Fibroblast of lung (primary cell): ENCODE measurements around the gene SLC38A1. TPM values are rescaled to one million over a fixed set of nuclear protein-coding genes. Genes with fewer than 3 reads are reported as not detected.

ENCODE experiments used
- DNase-seq, 2 donors: peaks; one replicate each; pipeline versions ENCODE4 v3.0.0 to v3.0.0-alpha.2; 2010; ENCODE audit warnings: low read depth in 2 of 2
- H2AFZ ChIP-seq: 2 replicates; pipeline ENCODE4 v1.5.1; 2012; ENCODE audit warnings: low read length, control low read depth, inconsistent platforms
- H3K27ac ChIP-seq: 2 replicates; pipeline ENCODE4 v1.5.1; 2011; ENCODE audit warnings: low read length, control low read depth; ENCODE audit not compliant: insufficient read depth
- H3K27me3 ChIP-seq: 2 replicates; pipeline ENCODE4 v1.5.1; 2011; ENCODE audit warnings: mild to moderate bottlenecking, low read length; ENCODE audit not compliant: control insufficient read depth, insufficient read depth
- H3K36me3 ChIP-seq: 2 replicates; pipeline ENCODE4 v1.5.1; 2011; ENCODE audit warnings: low read length; ENCODE audit not compliant: control insufficient read depth, insufficient read depth
- H3K4me1 ChIP-seq: 2 replicates; pipeline ENCODE4 v1.5.1; 2011; ENCODE audit warnings: low read length; ENCODE audit not compliant: control insufficient read depth, insufficient read depth; ENCODE audit errors: extremely low read depth
- H3K4me2 ChIP-seq: 2 replicates; pipeline ENCODE4 v1.5.1; 2011; ENCODE audit warnings: low read length, control low read depth; ENCODE audit not compliant: insufficient read depth; ENCODE audit errors: extremely low read depth
- H3K4me3 ChIP-seq, 4 experiments: fragments of 200-600 bp in 1 of 4; sonication (generic) in 1 of 4; replicated peaks in 1 of 4; 2 replicates each; pipeline ENCODE4 v1.5.1; 2011 to 2016; ENCODE audit warnings: low read length in 4 of 4, low read depth in 3 of 4, mild to moderate bottlenecking in 3 of 4, control low read depth in 2 of 4, inconsistent platforms in 1 of 4, mixed read lengths in 1 of 4; ENCODE audit not compliant: insufficient read depth in 1 of 4; ENCODE audit errors: control extremely low read depth in 1 of 4
- H3K79me2 ChIP-seq: 2 replicates; pipeline ENCODE4 v1.5.1; 2012; ENCODE audit warnings: mild to moderate bottlenecking, low read length, inconsistent platforms; ENCODE audit not compliant: control insufficient read depth, insufficient read depth
- H3K9ac ChIP-seq: 2 replicates; pipeline ENCODE4 v1.5.1; 2011; ENCODE audit warnings: mild to moderate bottlenecking, low read length, control low read depth; ENCODE audit not compliant: insufficient read depth
- H3K9me3 ChIP-seq: 2 replicates; pipeline ENCODE4 v1.5.1; 2012; ENCODE audit warnings: low read depth, low read length; ENCODE audit not compliant: control insufficient read depth, insufficient read depth
- H4K20me1 ChIP-seq: 2 replicates; pipeline ENCODE4 v1.5.1; 2011; ENCODE audit warnings: low read length; ENCODE audit not compliant: control insufficient read depth, insufficient read depth; ENCODE audit errors: extremely low read depth
- CTCF ChIP-seq, 2 donors: IDR thresholded peaks in 1 of 2; conservative IDR thresholded peaks in 1 of 2; 1 replicate in 1 of 2; 2 replicates in 1 of 2; pipeline ENCODE4 v1.5.1; 2011 to 2012; ENCODE audit warnings: low read length in 2 of 2, control low read depth in 1 of 2, inconsistent platforms in 1 of 2, low read depth in 1 of 2, mild to moderate bottlenecking in 1 of 2
- EZH2 ChIP-seq: IDR thresholded peaks from 2 replicates; pipeline ENCODE4 v1.5.1; 2012; ENCODE audit warnings: low read length, control low read depth, mild to moderate bottlenecking; ENCODE audit errors: missing control alignments
- polyA plus RNA-seq, 2 donors: library from polyadenylated mRNA; depleted of rRNA in 1 of 2; stranded (reverse) in 1 of 2; unstranded in 1 of 2; fragments of >200 nt; gene quantifications; 2 replicates each; pipeline ENCODE4 v1.2.1, GENCODE V29; 2011 to 2012; ENCODE audit warnings: missing spikeins in 1 of 2
- total RNA-seq: library from RNA; depleted of rRNA; stranded (reverse); fragments of >200 nt; gene quantifications from 2 replicates; pipeline ENCODE4 v1.2.1, GENCODE V29; 2014

The SLC38A1 gene
- total and polyA plus RNA-seq, 2 donors (not counting 1 experiment from before 2014, with no cell fraction given), result 24.3 to 88.8 TPM

DNA sequence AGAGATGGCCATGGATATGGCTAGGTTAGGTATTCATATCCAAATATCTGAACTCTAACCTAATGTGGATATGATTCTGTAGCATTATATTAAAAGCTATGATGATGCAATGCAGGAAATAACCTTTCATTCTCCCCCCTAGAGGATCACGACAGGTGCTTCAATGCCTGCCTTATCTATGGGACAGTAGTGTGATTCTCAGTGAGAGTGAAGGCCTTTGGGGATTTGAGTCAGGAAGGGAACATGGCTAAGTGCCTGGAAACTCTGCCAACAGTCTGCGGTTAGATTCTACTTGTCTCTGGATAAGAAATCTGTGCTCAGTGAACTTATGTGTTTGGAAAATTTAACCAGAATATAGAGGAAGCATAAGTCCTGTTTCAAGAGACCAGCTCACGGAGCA is 81.8 kb downstream of the SLC38A1 start:
- Histone ChIP-seq H3K27ac (no peak overlapping the region), H3K4me3 (no peak overlapping the region), H4K20me1 (no peaks in the 10 kb centered on the region), H3K4me1 (peaks cover 2% of the 10 kb centered on the region), H3K79me2 (no peaks in the 10 kb centered on the region), H3K9me3 (no peaks in the 10 kb centered on the region), H3K9ac (no peak overlapping the region), H3K36me3 (no peaks in the 10 kb centered on the region), H3K27me3 (no peaks in the 10 kb centered on the region), H3K4me2 (no peak overlapping the region), H2AFZ (no peak overlapping the region)
- no peak for TF ChIP-seq CTCF (conservative IDR thresholded peaks at IDR 0.05 in 1 of 2, IDR thresholded peaks at IDR 0.05 in 1 of 2; ENCODE audit: low read depth in 1 of 2, low read length in 2 of 2)
- TF ChIP-seq EZH2, result no peak
- peak; percentile 92 to 94 for DNase-seq

DNA sequence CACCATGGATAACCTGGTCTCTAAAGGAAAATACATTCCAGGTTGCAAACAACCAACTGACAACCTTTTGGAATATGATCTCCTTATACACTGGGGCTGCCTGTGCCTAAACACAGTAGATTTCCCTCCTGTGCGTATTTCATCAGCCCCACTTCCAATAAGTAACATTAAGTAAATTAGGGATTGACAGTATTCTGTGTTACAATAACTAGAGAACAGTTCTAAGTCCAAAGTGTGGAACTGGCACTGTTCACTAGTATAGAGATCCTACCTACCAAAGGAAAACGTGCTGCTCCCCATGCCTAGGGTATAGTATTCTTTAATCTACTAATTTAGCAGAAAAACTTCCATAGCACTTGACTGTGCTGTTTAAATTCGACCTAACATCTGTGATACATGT is 82.8 kb downstream of the SLC38A1 start:
- H4K20me1 ChIP-seq, result no peaks in the 10 kb centered on the region
- H3K4me1 ChIP-seq, result peaks cover 2% of the 10 kb centered on the region
- no peaks in the 10 kb centered on the region for H3K36me3 ChIP-seq
- no peaks in the 10 kb centered on the region for H3K79me2 ChIP-seq
- TF ChIP-seq EZH2, result no peak
- no peak for TF ChIP-seq CTCF (conservative IDR thresholded peaks at IDR 0.05 in 1 of 2, IDR thresholded peaks at IDR 0.05 in 1 of 2; ENCODE audit: low read depth in 1 of 2, low read length in 2 of 2)
- no peak overlapping the region for H3K4me2 ChIP-seq
- no peak for DNase-seq
- no peak overlapping the region for H3K27ac ChIP-seq
- H2AFZ ChIP-seq, result no peak overlapping the region
- H3K4me3 ChIP-seq, result no peak overlapping the region
- H3K9ac ChIP-seq, result no peak overlapping the region
- no peaks in the 10 kb centered on the region for H3K27me3 ChIP-seq
- no peaks in the 10 kb centered on the region for H3K9me3 ChIP-seq

- no peak overlapping the region for H3K27ac ChIP-seq
- H4K20me1 ChIP-seq, result no peaks in the 10 kb centered on the region
- H3K36me3 ChIP-seq, result no peaks in the 10 kb centered on the region
- H3K27me3 ChIP-seq, result no peaks in the 10 kb centered on the region
- H3K4me1 ChIP-seq, result peaks cover 2% of the 10 kb centered on the region
- DNase-seq, result no peak
- H3K9ac ChIP-seq, result no peak overlapping the region
- H3K79me2 ChIP-seq, result no peaks in the 10 kb centered on the region
- H3K9me3 ChIP-seq, result no peaks in the 10 kb centered on the region
- no peak overlapping the region for H3K4me2 ChIP-seq
- H2AFZ ChIP-seq, result no peak overlapping the region
- H3K4me3 ChIP-seq, result no peak overlapping the region
- TF ChIP-seq EZH2, result no peak
- no peak for TF ChIP-seq CTCF (conservative IDR thresholded peaks at IDR 0.05 in 1 of 2, IDR thresholded peaks at IDR 0.05 in 1 of 2; ENCODE audit: low read depth in 1 of 2, low read length in 2 of 2)
Observed at GRCh38 chr12:46185686-46186085, 83.2 kb downstream of the SLC38A1 start.
